A673 (cell line): ENCODE measurements around the gene PCGF2. TPM values are rescaled to one million over a fixed set of nuclear protein-coding genes. Genes with fewer than 3 reads are reported as not detected.

Source experiments
- BruUV-seq: library from RNA; stranded (reverse); fragments of 400-500 nt; replicated peaks from 2 replicates; lab custom pipeline; 2021; lab: Mats Ljungman, UMichigan
- CTCF ChIA-PET: fragments of 300-600 bp; sonication (Branson Sonifier 250); formaldehyde crosslinking; loops from one replicate; lab custom pipeline; 2022; ENCODE audit warnings: antibody characterized with exemption; lab: Charles Lee
- POLR2A ChIA-PET: fragments of 300-600 bp; sonication (Branson Sonifier 250); formaldehyde crosslinking; loops from one replicate; lab custom pipeline; 2022; ENCODE audit warnings: antibody characterized with exemption; ENCODE audit not compliant: low non-redundant PET; lab: Charles Lee
- DNase-seq: peaks from one replicate; pipeline ENCODE4 v3.0.0-alpha.2; 2015; ENCODE audit warnings: low spot score
- H3K27ac ChIP-seq: fragments of 200-600 bp; sonication (generic); 2 replicates; pipeline ENCODE4 v1.5.1; 2016; ENCODE audit warnings: mixed run types, low read depth, mild to moderate bottlenecking, mixed read lengths, antibody characterized with exemption, low read length; ENCODE audit not compliant: poor library complexity, severe bottlenecking
- H3K27me3 ChIP-seq: fragments of 200-600 bp; sonication (generic); replicated peaks from 2 replicates; pipeline ENCODE4 v1.6.1; 2017; ENCODE audit warnings: mixed run types, low read depth, mild to moderate bottlenecking, mixed read lengths, antibody characterized with exemption, low read length; ENCODE audit not compliant: insufficient read depth, poor library complexity
- H3K36me3 ChIP-seq: fragments of 200-600 bp; sonication (generic); 2 replicates; pipeline ENCODE4 v1.6.1; 2016; ENCODE audit warnings: mixed run types, mild to moderate bottlenecking, mixed read lengths, antibody characterized with exemption, low read length; ENCODE audit not compliant: insufficient read depth, poor library complexity, severe bottlenecking
- H3K4me1 ChIP-seq: fragments of 200-600 bp; sonication (generic); 2 replicates; pipeline ENCODE4 v1.6.1; 2017; ENCODE audit warnings: mixed run types, mild to moderate bottlenecking, mixed read lengths, antibody characterized with exemption, low read length; ENCODE audit not compliant: insufficient read depth, poor library complexity, severe bottlenecking
- H3K4me3 ChIP-seq: fragments of 200-600 bp; sonication (generic); 2 replicates; pipeline ENCODE4 v1.5.1; 2016; ENCODE audit warnings: low read depth, mixed run types, mild to moderate bottlenecking, mixed read lengths, low read length; ENCODE audit not compliant: poor library complexity, severe bottlenecking
- H3K9me3 ChIP-seq: fragments of 200-600 bp; sonication (generic); 2 replicates; pipeline ENCODE4 v1.6.1; 2016; ENCODE audit warnings: mixed run types, low read depth, mild to moderate bottlenecking, mixed read lengths, antibody characterized with exemption, low read length; ENCODE audit not compliant: poor library complexity, severe bottlenecking
- CTCF ChIP-seq: fragments of 300-800, 200-600 bp; sonication (generic); conservative IDR thresholded peaks from 2 replicates; pipeline ENCODE4 v1.5.1; 2017; ENCODE audit warnings: low read depth, mild to moderate bottlenecking, antibody characterized with exemption, low read length, moderate library complexity, mixed read lengths
- EZH2 ChIP-seq: fragments of 200-600 bp; sonication (generic); IDR thresholded peaks from 2 replicates; pipeline ENCODE4 v1.6.1; 2017; ENCODE audit warnings: borderline replicate concordance, low read depth, mild to moderate bottlenecking, mixed read lengths, antibody characterized with exemption, low read length; ENCODE audit not compliant: poor library complexity, severe bottlenecking
- intact Hi-C: fragments of 100-400 bp; cut with micrococcal nuclease; formaldehyde crosslinking; loops from one replicate; pipeline ENCODE4 v1.10.0; 2022; ENCODE audit not compliant: unreplicated experiment
- total RNA-seq: library from RNA; stranded (reverse); gene quantifications from 2 replicates; pipeline ENCODE4 v1.2.3, GENCODE V29; 2021

Gene PCGF2
- total RNA-seq, 1 experiment from 2014 or later, result 34.4 TPM

DNA sequence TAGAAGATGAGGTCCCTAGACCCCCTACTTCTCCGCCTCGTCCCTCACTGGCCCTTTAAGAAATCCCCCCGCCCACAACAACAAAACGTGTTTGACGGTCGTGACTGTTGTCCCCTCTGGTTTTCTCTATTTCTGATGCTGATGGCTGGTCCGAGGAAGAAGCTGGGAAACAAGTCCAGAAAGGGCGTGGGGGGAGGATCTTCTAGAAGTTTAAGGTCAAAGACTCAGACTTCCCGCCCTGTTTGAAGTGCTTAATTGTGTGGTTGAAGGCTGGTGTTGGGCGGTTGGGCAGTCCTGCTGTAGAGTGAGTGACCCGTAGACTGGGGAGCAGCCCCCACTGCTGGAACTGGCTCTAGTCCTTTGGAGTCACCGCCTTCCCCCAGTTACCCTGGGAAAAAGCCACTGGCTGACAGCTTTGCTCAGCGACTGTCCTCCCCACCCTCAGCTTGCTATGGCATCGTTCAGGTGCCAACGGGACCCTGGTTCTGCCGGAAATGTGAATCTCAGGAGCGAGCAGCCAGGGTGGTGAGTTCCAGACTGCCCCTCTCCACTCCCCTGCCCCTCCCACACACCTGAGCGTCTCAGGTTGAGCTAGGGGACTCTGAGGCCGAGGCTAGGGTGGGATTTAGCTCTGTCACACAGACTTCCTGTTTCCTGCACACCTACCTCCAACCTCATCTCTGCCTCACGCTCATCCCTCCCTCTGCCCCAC is 41.5 kb downstream of the PCGF2 start:
- Histone ChIP-seq H3K36me3 (peaks cover 6% of the 10 kb centered on the region), H3K27me3 (no peaks in the 10 kb centered on the region), H3K4me3 (peak overlapping the region; percentile 71), H3K4me1 (no peaks in the 10 kb centered on the region), H3K27ac (no peak overlapping the region), H3K9me3 (no peaks in the 10 kb centered on the region)
- no peak for DNase-seq
- no peak for TF ChIP-seq CTCF
- TF ChIP-seq EZH2, result no peak
- POLR2A ChIA-PET, result no interaction called here
- intact Hi-C loops, result no loop called here
- CTCF ChIA-PET, result no interaction called here
- BruUV-seq, result no TSS peak

- no TSS peak for BruUV-seq
- Histone ChIP-seq H3K36me3 (peaks cover 6% of the 10 kb centered on the region), H3K9me3 (no peaks in the 10 kb centered on the region), H3K27ac (peak overlapping the region; percentile 65), H3K4me3 (peak overlapping the region; percentile 71), H3K27me3 (no peaks in the 10 kb centered on the region), H3K4me1 (no peaks in the 10 kb centered on the region)
- intact Hi-C loops, result no loop called here
- TF ChIP-seq CTCF (no peak), EZH2 (no peak)
- DNase-seq, result peak; percentile 44
- POLR2A ChIA-PET, result interaction anchor here (0.6 kb wide), 1 partner anchor 138 kb away, joined by 4 read pairs; no protein-coding TSS in a partner anchor
- CTCF ChIA-PET, result no interaction called here
These were observed 42.2 kb downstream of the PCGF2 start for GRCh38 chr17:38705803-38706504.

- DNase-seq, result no peak
- TF ChIP-seq CTCF (no peak), EZH2 (no peak)
- no peaks in the 10 kb centered on the region for H3K4me1 ChIP-seq
- H3K27ac ChIP-seq, result peak overlapping the region; percentile 65
- no peaks in the 10 kb centered on the region for H3K27me3 ChIP-seq
- H3K9me3 ChIP-seq, result no peaks in the 10 kb centered on the region
- H3K36me3 ChIP-seq, result peaks cover 6% of the 10 kb centered on the region
- CTCF ChIA-PET, result no interaction called here
- POLR2A ChIA-PET, result interaction anchor here (0.6 kb wide), 1 partner anchor 139 kb away, joined by 4 read pairs; no protein-coding TSS in a partner anchor
- H3K4me3 ChIP-seq, result peak overlapping the region; percentile 71
- intact Hi-C loops, result no loop called here
- BruUV-seq, result no TSS peak
These were observed 42.7 kb downstream of the PCGF2 start for GRCh38 chr17:38705523-38705802.
